GM12891 (cell line): ENCODE measurements around the gene C12orf57. TPM values are rescaled to one million over a fixed set of nuclear protein-coding genes. Genes with fewer than 3 reads are reported as not detected.
A peak's percentile ranks its signal among the peaks of the same experiment; 100 is the strongest.
"Not testable (repeated sequence)": the region's sequence is repeated elsewhere in the genome, so short reads cannot be mapped to it uniquely, and the experiment has no call there.

Experiments used
- DNase-seq: peaks from one replicate; pipeline ENCODE4 v3.0.0; 2011; ENCODE audit warnings: low spot score; ENCODE audit not compliant: insufficient read length
- FAIRE-seq: peaks from 2 replicates; lab custom pipeline; 2011; peaks lifted over from hg19 to GRCh38; lab: Jason Lieb, UNC
- PAX5 ChIP-seq: IDR thresholded peaks from 2 replicates; pipeline ENCODE4 v1.6.1; 2011; ENCODE audit warnings: low read length, moderate library complexity, mild to moderate bottlenecking; ENCODE audit not compliant: insufficient read depth, severe bottlenecking
- POLR2A ChIP-seq: IDR thresholded peaks from 2 replicates; pipeline ENCODE4 v1.6.1; 2011; ENCODE audit warnings: low read depth, low read length, control low read depth
- POLR2AphosphoS5 ChIP-seq: IDR thresholded peaks from 2 replicates; pipeline ENCODE4 v1.6.1; 2011; ENCODE audit warnings: low read depth, low read length, control low read depth
- POU2F2 ChIP-seq: IDR thresholded peaks from 2 replicates; pipeline ENCODE4 v1.6.1; 2011; ENCODE audit warnings: low read depth, mild to moderate bottlenecking, control low read depth, low read length, moderate library complexity
- SPI1 ChIP-seq: IDR thresholded peaks from 2 replicates; pipeline ENCODE4 v1.6.1; 2011; ENCODE audit warnings: low read depth, low read length, control low read depth
- TAF1 ChIP-seq: IDR thresholded peaks from 2 replicates; pipeline ENCODE4 v1.6.1; 2011; ENCODE audit warnings: low read depth, low read length, control low read depth
- polyA plus RNA-seq: library from polyadenylated mRNA; unstranded; fragments of >200 nt; gene quantifications from one replicate; pipeline ENCODE4 v1.2.1, GENCODE V29; 2012; ENCODE audit warnings: low read depth, missing spikeins, inconsistent platforms; ENCODE audit not compliant: missing spikeins

Gene C12orf57, protein sequence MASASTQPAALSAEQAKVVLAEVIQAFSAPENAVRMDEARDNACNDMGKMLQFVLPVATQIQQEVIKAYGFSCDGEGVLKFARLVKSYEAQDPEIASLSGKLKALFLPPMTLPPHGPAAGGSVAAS
- polyA plus RNA-seq, result 367 TPM

DNA sequence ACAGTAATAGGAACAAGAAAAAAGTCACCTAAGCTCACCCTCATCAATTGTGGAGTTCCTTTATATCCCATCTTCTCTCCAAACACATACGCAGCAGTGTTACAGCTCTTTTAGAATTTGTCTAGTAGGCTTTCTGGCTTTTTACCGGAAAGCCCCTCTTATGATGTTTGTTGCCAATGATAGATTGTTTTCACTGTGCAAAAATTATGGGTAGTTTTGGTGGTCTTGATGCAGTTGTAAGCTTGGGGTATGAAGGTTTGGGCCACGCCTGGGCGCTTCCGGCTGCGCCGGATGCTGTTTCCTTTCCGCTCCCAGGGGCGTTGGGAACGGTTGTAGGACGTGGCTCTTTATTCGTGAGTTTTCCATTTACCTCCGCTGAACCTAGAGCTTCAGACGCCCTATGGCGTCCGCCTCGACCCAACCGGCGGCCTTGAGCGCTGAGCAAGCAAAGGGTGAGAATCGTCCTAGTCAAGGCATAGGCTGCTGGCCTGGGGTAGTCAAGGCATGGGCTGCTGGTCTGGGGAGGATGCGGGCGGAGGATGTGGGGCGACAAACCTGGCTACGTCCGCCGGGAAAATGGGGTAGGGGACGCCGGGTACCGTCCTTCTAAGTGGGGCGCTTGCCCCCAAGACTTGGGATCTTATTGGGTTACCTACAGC is at the start of gene C12orf57, which contains the start of gene RNU7-1:
Gene C12orf57 (plus strand): TSS at position 301 of the 659 bp plus-strand sequence. CDS start 100 bp downstream, at position 401.
Gene RNU7-1 (plus strand): TSS at position 95 of the 659 bp plus-strand sequence.
- DNase-seq (peak; percentile 65), FAIRE-seq (no peak)
- TF ChIP-seq POLR2A, result peak; percentile 98
- TF ChIP-seq POU2F2, result peak; percentile 98
- TF ChIP-seq TAF1, result peak; percentile 47; the same call in 1 of the 2 replicates
- peak; percentile 86 for TF ChIP-seq PAX5
- TF ChIP-seq SPI1, result no peak
- peak; percentile 99 for TF ChIP-seq POLR2AphosphoS5

DNA sequence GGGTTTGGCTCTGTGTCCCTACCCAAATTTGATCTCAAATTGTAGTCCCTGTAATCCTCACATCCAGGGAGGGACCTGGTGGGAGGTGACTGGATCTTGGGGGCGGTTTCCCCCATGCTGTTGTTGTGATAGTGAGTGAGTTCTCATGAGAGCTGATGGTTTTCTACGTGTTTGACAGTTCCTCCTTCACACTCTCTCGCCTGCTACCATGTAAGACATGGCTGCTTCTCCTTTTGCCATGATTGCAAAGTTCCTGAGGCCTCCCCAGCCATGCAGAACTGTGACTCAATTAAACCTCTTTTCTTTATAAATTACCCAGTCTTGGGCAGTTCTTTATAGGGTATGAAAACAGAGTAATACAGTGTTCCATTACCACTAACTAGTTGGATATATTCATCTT is 49.5 kb upstream of the C12orf57 start:
- FAIRE-seq (no peak), DNase-seq (no peak)
- TF ChIP-seq PAX5, result no peak
- no peak for TF ChIP-seq POLR2AphosphoS5
- TF ChIP-seq SPI1, result no peak
- no peak for TF ChIP-seq POLR2A
- TF ChIP-seq POU2F2, result no peak
- no peak for TF ChIP-seq TAF1

DNA sequence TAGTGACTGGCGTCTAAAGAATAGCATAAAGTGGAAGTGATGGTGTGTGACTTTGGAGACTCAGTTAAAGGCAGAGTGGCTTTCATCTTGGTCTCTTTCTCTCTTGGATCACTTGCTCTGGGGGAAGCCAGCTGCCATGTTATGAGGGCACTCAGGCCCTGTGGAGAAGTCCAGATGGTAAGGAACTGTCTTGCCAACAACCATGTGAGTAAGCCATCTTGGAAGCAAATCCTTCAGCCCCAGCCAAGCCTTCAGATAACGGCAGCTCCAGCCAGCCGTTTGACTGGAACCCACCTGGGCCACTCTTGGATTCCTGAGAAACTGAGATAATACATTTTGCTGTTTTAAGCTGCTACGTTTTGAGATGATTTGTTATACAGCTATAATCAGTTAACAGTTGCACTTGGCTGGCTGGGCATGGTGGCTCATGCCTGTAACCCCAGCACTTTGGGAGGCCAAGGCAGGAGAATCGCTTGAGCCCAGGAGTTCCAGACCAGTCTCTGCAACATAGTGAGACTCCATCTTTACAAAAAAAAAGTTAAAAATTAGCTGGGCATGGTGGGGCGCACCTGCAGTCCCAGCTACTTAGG is 46.9 kb upstream of the C12orf57 start:
- DNase-seq (no peak), FAIRE-seq (peak; percentile 33)
- no peak for TF ChIP-seq POU2F2
- no peak for TF ChIP-seq TAF1
- TF ChIP-seq POLR2AphosphoS5, result no peak
- no peak for TF ChIP-seq PAX5
- no peak for TF ChIP-seq SPI1
- TF ChIP-seq POLR2A, result no peak

DNA sequence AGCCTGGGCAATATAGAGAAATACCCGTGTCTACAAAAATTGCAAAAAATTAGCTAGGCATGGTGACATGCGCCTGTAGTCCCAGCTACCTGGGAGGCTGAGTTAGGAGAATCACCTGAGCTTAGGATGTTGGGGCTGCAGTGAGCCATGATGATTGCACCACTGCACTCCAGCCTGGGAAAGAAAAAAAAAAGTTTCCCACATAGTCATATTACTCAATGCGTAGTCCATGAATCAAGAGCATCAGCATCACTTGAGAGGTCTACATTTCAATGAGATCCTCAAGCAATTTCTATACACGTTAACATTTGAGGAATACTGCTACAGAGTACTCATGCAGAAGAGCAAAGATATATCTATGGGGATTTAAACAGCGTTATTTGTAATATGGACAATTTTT is 44.4 kb upstream of the C12orf57 start:
- no peak for DNase-seq
- no peak for TF ChIP-seq SPI1
- FAIRE-seq, result no peak

DNA sequence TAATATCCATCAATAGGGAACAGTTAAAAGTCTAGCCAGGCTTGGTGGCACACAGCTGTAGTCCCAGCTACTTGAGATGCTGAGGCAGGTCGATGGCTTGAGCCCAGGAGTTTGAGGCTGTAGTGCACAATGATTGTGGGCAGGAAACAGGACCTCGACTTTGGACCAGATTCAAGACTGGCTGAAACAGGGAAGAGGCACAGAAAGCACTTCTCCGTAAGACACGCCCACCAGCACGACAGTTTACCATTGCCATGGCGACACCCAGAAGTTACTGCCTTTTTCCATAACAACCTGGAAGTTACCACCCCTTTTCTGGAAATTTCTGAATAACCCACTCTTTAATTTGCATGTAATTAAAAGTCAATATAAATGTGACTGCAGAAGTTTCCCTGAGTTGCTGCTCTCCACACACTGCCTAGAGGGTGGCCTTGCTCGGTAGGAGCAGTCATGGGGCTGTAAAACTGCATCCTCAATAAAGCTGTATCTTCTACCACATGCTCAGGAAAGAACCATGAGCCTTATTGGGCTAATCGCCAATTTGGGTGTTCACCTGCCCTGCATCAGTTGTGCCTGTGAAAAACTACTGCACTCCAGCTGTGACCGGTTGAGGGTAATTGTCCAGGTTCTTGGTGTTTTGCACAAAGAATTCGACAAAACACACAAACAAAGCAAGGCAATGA is 43.8 kb upstream of the C12orf57 start:
- FAIRE-seq, result peak; percentile 9
- no peak for DNase-seq
- TF ChIP-seq PAX5 (no peak), POU2F2 (no peak), POLR2A (no peak), TAF1 (no peak), POLR2AphosphoS5 (no peak), SPI1 (no peak)

DNA sequence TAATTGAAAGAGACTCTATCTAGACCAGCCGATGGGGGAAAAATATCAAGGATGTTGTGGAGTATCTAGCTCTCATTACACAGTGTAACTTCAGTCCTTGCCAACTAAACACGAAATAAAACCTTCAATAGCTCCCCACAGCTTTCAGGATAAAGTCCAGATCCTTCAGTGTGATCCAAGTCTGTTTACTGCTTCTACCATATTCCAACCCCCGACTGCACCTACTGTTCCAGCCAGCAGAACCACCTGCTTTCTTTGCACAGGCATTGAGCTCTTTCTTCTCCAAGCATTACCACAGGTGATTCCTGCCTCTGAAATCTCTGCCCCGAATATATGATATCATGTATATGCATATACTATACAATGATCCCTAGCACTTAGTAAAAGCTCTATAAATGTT is 41.4 kb upstream of the C12orf57 start:
- TF ChIP-seq POU2F2, result no peak
- no peak for TF ChIP-seq TAF1
- DNase-seq (no peak), FAIRE-seq (no peak)

DNA sequence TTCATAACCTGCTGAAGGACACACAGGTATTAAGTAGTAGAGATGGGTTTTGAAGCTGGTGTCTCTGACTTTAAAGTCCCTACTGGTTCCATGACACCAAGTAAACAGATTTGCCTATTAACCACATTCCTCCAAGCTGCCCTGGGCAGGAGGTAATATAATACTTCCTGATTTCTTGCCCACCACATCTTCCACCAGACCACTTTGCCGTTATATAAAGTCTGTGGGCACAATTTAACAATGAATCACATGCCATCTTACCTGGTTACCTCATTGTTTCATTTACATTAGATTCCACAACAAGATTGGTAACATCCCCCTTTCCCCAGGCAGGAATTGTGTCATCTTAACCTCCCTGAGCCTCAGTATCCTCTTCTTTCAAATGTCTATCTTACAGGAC is 40.1 kb upstream of the C12orf57 start:
- DNase-seq (no peak), FAIRE-seq (no peak)
- TF ChIP-seq POU2F2 (no peak), POLR2A (no peak), TAF1 (no peak), SPI1 (no peak), PAX5 (no peak), POLR2AphosphoS5 (no peak)

DNA sequence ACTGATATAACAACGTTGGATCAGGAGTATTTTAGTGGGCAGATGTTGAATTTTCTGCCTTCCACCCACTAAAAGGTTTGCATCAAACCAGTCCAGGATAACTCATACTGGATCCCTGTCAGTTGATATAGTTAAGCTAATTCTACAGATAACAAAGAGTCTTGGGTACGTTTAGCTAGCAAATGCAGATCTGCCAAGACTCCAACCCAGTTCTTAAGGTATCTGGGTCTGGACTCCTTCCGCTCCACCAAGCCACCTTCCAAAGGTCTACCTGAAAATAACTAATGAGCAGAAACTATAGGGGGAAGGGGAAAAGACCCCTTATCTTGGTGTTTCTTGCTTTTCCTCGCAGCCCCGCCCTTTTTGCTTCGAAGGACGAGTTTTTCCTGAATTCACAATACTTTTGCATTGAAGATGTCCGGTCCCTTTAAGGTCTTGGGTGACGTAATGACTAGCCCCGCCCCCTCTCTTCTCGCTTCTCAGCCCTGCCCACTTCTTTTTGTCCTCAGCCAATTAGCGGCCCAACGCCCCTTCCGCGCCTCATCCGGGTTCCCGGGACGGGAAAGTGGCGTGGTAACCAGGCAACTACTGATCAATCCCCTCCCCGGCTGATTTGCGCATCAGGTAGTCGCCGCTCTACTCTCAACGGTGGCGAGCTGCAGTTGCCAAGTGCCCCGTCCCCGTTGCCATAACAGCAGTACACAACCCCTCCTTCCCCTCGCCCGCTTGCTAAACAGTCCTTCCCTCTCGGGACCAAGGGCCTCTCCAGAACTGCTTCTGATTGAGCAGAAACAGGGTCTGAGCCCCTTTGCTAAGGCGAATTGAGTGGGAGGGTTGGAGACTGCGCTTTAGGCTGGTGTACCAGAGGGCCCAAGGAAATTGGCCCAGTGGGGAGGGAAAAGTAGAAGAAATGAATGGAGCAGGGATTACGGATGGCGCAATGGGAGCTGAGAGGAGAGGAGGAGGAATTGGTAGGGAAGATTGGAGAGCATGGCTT is 39.2 kb upstream of the C12orf57 start, which contains the start of gene LRRC23:
Gene LRRC23 (plus strand): TSS at position 543 of the 997 bp plus-strand sequence. CDS start 812 bp downstream, outside the sequence.
- peak; percentile 82 for DNase-seq
- FAIRE-seq, result peak; percentile 99
- TF ChIP-seq SPI1 (no peak), POLR2AphosphoS5 (no peak), POU2F2 (no peak), POLR2A (no peak), TAF1 (no peak), PAX5 (no peak)

DNA sequence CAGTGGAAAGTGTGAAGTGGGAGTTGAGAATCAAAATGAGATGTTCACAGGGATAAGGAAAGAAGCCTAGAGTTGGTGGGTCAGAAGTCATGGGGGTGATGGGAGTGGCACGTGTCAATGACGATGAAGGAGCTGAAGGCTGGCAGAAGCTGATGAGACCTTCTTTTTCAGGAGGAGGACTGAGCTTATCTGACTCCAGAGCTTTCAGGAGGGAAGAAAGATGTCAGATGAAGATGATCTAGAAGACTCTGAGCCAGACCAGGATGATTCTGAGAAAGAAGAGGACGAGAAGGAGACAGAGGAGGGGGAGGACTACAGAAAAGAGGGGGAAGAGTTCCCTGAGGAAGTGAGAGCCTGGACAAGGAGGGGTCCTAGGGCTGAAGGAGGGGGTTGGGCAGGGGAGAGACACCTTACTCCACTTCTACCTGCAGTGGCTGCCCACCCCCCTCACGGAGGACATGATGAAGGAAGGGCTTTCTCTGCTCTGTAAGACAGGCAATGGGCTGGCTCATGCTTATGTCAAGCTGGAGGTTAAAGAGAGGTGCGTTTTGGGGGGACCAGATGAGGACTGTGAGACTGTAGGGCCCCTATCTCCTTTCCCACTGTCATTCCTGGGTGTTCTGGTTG is 38.3 kb upstream of the C12orf57 start:
- TF ChIP-seq TAF1 (no peak), POLR2AphosphoS5 (no peak), PAX5 (no peak), SPI1 (no peak), POLR2A (no peak), POU2F2 (no peak)
- no peak for FAIRE-seq
- no peak for DNase-seq

DNA sequence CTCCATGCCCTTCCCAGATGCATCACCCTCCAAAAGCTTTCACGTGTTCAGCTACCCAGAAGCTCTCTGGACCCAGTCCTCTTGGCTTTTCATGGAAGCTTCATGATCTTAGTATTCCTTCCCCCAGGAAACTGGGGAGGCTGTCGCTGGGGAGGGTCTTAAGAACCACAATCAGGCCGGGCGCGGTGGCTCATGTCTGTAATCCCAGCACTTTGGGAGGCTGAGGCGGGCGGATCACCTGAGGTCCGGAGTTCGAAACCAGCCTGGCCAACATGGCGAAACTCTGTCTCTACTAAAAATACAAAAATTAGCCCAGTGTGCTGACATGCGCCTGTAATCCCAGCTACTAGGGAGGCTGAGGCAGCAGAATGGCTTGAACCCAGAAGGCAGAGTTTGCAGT is 35.7 kb upstream of the C12orf57 start:
- not testable (repeated sequence) for FAIRE-seq, DNase-seq
